HG02678 (cell line): ENCODE results near the gene OGFRL1.

Experiments used
- ATAC-seq: cut with Tn5 transposase; IDR thresholded peaks from one replicate; pipeline ENCODE4 v1.9.1; 2021; ENCODE audit warnings: mild to moderate bottlenecking, moderate library complexity; ENCODE audit not compliant: unreplicated experiment

Gene OGFRL1

GRCh38 chr6:71284785-71285184 is 3.8 kb upstream of the OGFRL1 start:
- ATAC-seq, result no peak

DNA sequence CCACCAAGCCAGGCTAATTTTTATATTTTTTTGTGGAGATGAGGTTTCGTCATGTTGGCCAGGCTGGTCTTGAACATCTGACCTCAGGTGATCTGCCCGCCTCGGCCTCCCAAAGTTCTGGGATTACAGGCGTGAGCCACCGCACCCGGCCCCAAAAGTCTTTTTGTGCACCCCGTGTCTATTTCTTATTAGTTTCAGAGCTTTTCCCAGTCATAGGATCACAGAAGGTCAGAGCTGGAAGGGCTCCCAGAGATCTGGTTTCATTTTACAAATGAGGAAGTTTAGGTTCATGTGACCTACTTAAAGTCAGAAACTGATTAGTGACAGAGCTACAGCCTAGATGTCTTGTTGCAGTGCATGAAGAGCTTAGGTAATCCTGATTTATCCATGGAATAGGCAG is 1.6 kb upstream of the OGFRL1 start:
- ATAC-seq, result no peak

DNA sequence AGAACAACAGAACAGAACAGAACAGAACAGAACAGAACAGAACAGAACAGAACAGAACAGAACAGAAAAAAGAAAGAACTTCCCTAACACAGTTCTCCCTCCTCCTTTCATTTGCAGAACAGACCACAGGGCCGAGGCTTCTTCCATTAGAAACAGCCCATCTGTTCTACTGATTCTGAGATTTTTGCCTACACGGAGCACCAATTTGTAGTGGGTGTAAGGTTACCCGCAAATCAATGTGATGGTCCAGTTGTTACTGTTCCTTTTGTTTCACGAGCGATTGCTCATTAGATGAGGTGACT is 734 bp upstream of the OGFRL1 start:
- ATAC-seq, result no peak

DNA sequence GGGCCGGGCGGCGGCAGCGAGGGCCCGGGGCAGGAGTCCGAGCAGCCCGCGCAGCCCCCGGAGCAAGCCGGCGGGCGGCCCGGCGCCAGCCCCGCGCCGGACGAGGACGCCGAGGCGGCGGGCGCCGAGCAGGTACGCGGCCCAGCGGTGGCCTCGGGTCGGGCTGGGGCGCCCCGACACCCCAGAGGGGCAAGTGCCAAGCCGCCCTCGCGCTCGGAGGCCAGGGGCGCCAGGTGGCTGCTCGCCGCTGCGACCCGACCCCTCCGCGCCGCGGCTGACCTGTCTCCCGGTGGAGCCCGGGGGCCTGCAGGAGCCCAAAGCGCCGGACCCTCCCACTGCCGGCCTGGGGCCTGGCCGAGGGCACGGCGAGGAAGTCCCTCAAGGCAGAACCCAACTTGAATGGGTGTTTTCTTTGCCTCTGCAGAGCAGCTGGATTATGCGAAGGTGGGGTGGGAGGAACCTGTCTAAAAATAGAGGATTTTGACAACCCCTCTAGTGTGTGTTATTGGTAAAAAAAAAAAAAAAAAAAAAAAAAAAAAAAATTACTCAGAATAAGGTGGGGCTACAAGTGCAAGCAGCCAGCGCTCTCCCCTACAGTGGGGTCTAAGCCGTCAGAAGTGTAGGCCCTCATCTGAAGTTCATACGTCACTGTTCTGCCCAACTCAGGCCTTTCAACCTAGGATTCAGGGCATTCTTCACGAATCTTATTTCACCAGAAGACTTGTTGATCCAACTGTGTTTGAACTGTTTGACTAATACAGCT is 609 bp downstream of the OGFRL1 start:
- ATAC-seq, result peak; percentile 28

DNA sequence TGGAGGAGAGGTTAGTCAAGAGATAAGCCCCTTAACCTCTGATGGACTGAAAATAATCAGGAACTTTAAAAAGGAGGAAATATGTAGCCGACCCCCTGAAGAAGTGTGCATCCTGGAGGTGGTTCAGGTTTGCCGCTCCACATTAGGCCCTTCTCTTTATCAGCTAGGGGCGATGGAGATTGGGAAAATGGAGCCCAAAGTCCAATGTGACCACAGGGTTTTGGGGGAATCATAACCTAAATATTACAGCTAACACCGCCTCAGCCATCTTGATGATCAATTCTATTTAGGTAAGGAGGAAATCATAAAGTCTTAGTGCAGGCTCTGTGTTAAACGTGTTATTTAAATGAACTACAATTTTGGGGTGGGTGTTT is 1.2 kb downstream of the OGFRL1 start:
- no peak for ATAC-seq

DNA sequence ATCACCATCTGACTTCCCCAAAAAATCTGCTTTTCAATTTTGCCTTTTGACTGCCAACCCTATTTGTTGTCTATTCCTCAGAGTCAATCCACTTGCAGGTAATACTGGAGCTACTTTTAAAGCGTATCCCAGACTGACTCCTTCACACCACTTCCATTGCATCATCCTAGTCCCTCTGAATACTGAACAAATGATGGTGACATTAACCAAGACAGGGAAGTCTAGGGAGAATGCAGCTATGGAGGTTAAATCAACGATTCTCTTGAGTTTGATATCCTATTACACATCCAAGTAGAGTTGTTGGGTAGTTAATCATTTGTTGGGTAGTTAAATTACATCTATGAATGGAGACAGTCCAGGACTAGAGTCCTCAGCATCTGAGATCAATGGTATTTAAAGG is 2.0 kb downstream of the OGFRL1 start:
- ATAC-seq, result no peak

GRCh38 chr6:71292001-71292400 is 3.4 kb downstream of the OGFRL1 start:
- ATAC-seq, result no peak

GRCh38 chr6:71294121-71294523 is 5.5 kb downstream of the OGFRL1 start:
- ATAC-seq, result no peak

DNA sequence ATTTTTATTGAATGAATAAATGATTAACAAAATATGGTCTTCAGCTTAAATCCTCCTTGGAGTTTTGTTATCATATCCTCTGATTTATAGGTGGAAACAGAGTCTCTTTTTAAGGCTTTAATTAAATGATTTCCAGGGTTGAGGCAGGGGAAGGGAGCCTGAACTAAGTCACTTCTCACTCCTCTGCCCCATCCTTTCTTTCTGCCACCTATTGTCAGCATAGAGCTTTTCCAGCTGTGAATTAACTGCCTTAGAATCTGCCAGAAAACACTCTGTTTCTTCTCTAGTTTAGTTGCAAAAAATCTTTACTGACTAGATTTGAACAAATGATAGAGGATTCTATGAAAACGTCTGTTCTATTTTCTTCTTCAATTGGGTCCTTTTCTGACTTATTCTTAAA is 9.8 kb downstream of the OGFRL1 start:
- ATAC-seq, result no peak

- ATAC-seq, result no peak
Measured at GRCh38 chr6:71299541-71300470, 11.2 kb downstream of the OGFRL1 start.

GRCh38 chr6:71300561-71301168 is 12.1 kb downstream of the OGFRL1 start:
- no peak for ATAC-seq

- ATAC-seq, result no peak
Measured at GRCh38 chr6:71301546-71301945, 12.9 kb downstream of the OGFRL1 start.

- no peak for ATAC-seq
Measured at GRCh38 chr6:71309656-71310055, 21.0 kb downstream of the OGFRL1 start.

GRCh38 chr6:71310261-71310660 is 21.6 kb downstream of the OGFRL1 start:
- ATAC-seq, result no peak

DNA sequence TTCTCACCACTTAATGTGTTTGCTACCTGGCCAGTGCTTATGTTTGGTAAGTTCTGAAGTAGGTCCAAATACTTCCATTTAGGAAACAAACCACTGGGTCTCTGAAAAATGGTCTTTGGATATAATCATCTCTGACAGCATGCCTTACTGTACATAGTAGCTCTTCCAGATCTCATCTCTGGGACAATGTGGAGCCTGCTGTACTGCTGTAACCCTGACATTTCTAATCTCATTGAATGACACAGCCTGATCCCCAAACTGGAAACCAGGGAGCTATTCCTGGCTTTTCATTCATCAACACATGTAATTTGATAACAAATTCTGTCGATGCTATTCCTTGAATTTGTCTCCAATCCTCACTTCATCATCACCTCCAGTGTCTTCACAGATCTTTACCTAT is 23.5 kb downstream of the OGFRL1 start:
- ATAC-seq, result no peak

DNA sequence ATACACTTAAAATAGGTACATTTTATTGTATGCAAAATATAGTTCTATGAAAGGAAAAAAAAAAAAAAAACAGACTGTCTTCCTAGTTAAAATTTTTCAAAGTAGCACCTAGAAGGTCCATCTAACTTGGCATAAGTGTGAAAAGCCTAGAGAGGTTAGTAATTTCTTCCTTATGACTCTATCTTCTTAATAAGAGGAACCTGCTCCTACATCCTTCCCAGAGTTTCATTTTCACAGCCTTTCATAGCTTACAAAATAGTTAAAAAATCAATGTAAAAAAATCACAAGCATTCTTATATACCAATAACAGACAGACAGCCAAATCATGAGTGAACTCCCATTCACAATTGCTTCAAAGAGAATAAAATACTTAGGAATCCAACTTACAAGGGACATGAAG is 28.8 kb downstream of the OGFRL1 start:
- no peak for ATAC-seq

DNA sequence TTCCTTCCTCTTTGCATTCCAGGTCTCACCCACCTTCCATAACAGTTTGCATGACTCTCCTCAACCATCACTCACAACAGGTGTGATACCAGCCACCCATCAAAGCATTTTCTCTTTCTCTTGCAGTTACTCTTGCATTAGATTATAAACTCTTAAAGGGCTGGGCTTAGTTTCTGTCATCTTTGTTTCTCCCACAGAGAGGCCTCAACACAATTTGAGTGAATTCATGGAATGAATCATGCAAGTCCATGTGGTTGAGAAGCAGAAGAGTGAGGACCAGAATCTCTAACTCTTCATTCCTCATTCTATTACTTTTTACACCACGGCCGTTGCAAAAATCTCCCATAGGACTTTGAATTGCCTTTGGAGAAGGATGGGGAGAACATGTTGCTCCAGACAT is 31.4 kb downstream of the OGFRL1 start:
- no peak for ATAC-seq

DNA sequence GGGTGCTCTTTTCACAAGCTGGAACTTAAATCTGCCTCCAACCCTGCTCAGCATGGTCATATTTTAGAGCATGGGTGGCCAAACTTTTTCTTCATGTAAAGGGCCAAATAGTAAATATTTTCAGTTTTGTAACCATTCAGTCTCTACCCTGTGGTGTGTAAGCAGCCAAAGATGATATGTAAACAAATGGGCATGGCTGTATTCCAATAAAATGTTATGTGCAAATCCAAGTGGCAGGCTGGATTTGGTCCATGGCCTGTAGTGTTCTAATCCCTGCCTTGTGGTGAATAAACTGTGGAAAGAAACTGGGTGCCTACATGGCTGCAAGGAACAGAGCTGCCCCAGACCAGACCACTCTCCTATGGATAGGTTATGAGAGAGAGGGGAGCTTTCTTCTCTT is 32.7 kb downstream of the OGFRL1 start:
- ATAC-seq, result no peak

DNA sequence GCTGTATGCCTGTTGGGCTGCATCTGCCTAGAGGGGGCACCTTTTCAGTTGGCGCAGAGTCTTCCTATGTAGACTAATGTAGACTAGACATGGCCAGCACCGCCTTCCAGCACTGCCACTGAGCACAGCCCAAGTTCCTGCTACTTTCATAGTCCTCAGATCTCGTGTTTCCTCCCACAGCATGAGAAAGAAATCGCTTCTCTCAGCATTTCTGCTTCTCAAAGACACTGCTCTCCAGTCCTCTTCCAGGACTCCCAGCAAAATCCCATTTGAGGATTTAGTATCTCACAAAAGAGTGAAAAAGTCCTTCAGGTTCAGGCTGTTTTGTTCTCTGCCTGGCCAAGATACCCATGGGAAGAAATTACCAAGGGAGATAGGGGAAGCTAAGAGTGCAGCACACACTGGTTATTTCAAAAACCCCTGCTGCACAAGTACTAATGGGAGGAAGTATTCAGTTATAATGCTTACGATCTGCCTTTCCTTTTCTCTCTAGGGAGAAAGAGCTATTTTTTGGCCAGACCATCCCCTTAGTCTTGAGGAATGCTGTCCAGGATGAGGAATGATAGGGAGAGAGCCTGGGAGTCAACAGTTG is 35.7 kb downstream of the OGFRL1 start:
- ATAC-seq, result no peak

GRCh38 chr6:71326611-71327010 is 38.0 kb downstream of the OGFRL1 start:
- ATAC-seq, result no peak

- ATAC-seq, result no peak
Measured at GRCh38 chr6:71330501-71330900, 41.9 kb downstream of the OGFRL1 start.

DNA sequence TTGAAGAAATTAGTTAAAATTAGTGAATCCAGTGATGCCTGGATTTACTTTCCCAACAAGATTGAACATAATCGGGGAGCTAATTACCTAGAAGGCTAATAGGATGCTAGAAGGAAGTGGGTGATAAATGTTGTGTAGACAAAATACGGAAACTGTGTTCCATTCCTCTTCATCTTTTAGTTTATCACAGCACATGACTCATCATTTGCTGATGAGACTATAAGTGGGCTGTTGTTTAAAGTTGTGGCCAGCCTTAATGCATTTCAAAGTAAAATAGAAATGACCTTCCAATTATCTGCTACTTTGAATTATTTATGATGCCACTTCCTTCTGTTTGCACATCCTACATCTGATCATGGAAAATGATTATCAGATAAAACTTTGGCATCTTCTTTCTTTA is 43.4 kb downstream of the OGFRL1 start:
- no peak for ATAC-seq
